AG09309 (cell line): ENCODE results near the gene MAP7D2.

Experiments used
- DNase-seq: peaks from one replicate; pipeline ENCODE4 v3.0.0-alpha.2; 2010; ENCODE audit warnings: low read depth
- H3K4me3 ChIP-seq: 2 replicates; pipeline ENCODE4 v1.5.1; 2011; ENCODE audit warnings: mild to moderate bottlenecking, low read depth, low read length, moderate library complexity; ENCODE audit not compliant: control insufficient read depth
- TF ChIP-seq, protein P1 (sequence below): IDR thresholded peaks from 2 replicates; pipeline ENCODE4 v1.5.1; 2011; ENCODE audit warnings: mild to moderate bottlenecking, low read depth, low read length, inconsistent platforms; ENCODE audit not compliant: insufficient read depth, control insufficient read depth; ENCODE audit errors: missing control alignments

MAP7D2 gene

DNA sequence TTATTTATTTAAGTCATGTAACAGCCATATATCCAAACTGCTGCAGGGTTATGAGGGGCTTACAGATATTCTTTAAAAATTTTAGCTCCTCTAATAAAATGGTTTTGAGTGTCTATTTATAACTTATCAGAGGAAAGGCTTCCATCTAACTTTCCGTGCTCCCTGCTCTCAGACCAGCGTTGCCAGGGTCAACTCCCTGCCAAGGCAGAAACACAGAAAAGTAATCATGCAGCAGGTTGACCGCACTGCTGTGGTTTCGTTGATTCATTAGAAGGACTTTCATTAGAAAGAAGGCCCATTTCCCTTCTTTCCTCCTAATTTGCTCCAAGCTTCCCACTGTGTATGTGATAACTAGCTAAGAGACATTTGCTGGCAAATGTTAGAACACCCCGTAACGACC, 159.8 kb downstream of the MAP7D2 start:
- peak; percentile 2 for DNase-seq
- no peak overlapping the region for H3K4me3 ChIP-seq
- TF ChIP-seq, protein P1, sequence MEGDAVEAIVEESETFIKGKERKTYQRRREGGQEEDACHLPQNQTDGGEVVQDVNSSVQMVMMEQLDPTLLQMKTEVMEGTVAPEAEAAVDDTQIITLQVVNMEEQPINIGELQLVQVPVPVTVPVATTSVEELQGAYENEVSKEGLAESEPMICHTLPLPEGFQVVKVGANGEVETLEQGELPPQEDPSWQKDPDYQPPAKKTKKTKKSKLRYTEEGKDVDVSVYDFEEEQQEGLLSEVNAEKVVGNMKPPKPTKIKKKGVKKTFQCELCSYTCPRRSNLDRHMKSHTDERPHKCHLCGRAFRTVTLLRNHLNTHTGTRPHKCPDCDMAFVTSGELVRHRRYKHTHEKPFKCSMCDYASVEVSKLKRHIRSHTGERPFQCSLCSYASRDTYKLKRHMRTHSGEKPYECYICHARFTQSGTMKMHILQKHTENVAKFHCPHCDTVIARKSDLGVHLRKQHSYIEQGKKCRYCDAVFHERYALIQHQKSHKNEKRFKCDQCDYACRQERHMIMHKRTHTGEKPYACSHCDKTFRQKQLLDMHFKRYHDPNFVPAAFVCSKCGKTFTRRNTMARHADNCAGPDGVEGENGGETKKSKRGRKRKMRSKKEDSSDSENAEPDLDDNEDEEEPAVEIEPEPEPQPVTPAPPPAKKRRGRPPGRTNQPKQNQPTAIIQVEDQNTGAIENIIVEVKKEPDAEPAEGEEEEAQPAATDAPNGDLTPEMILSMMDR: no peak
